COLO668 (cell line): ENCODE data around the gene SYNE2.

Experiments
- DNase-seq: peaks from one replicate; lab custom pipeline; 2025; ENCODE audit not compliant: unreplicated experiment; lab: John Stamatoyannopoulos, UW

The SYNE2 gene

GRCh38 chr14:63960926-63961567, 108.2 kb downstream of the SYNE2 start:
- no peak for DNase-seq

GRCh38 chr14:63962906-63963305, 110.1 kb downstream of the SYNE2 start:
- DNase-seq: no peak

DNA sequence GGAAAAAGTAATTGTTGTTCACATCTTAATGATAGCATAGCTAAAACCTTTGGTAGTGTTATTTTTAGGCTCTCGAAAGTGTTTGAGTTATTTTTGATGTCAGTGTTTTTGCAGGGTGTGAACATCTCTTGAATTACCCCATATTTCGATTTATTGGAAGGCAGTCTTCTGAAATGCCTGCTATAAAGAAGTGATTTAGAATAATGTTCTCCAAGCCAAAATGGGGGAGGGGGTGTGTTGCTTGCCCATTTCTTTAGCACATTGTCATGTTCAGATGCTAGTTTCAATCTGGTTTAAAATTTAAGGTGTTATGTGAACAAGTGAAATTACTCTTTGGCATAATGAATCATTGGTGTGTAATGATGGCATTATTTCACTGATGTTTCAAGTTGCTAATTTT, 110.6 kb downstream of the SYNE2 start:
- no peak for DNase-seq

GRCh38 chr14:63964113-63964512, 111.3 kb downstream of the SYNE2 start:
- DNase-seq: no peak

GRCh38 chr14:63966407-63966806, 113.6 kb downstream of the SYNE2 start:
- DNase-seq: no peak

GRCh38 chr14:63972323-63972932, 119.6 kb downstream of the SYNE2 start:
- no peak for DNase-seq

- DNase-seq: no peak
Measured at GRCh38 chr14:63974176-63974575, 121.4 kb downstream of the SYNE2 start.

DNA sequence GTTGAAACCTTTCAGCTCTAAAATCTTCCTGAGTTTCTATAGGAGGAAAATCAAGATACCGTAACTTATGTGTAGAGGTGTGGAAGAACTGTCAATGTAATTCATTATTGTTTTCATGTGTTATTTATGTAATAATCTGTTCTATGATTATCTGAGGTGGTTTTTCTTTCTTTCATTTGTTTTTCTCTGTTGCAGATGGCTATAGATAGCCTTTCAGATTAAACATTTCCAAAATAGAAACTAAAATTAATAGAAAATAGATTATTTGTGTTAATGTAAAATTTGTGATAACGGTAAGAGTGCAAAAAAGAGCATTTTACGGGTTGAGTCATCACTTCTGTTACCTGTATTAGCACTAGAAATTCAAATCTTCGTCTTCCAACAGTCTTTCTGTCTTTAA, 128.8 kb downstream of the SYNE2 start:
- DNase-seq: no peak

GRCh38 chr14:63982156-63982555, 129.4 kb downstream of the SYNE2 start:
- DNase-seq: no peak

DNA sequence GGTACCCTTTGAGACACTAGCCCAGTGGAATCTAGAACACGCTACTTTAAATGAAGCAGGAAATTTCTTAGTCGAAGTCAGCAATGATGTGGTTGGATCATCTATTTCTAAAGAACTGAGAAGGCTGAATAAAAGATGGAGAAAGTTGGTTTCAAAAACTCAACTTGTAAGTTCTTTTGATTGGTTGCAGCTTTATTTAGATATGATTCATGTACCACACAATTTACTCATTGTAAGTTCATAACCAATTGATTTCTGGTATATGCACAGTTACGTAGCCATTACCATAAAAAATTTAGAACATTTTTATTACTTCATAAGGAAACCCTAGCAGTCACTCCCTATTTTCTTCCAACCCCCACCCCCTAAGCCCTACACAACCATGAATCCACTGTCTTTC, 129.8 kb downstream of the SYNE2 start:
- no peak for DNase-seq

GRCh38 chr14:63986789-63987533, 134.2 kb downstream of the SYNE2 start:
- DNase-seq: no peak

DNA sequence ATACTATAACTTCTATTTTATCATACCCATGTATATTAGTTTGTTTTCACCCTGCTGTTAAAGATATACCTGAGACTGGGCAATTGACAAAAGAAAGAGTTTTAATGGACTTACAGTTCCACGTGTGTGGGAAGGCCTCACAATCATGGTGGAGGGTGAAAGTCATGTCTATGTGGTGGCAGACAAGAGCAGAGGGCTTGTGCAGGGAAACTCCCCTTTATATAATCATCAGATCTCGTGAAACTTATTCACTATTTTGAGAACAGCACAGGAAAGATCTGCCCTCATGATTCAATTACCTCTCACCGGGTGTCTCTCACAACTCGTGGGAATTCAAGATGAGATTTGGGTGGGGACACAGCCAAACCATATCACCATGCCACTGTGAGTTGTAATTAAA, 135.8 kb downstream of the SYNE2 start:
- DNase-seq: no peak

DNA sequence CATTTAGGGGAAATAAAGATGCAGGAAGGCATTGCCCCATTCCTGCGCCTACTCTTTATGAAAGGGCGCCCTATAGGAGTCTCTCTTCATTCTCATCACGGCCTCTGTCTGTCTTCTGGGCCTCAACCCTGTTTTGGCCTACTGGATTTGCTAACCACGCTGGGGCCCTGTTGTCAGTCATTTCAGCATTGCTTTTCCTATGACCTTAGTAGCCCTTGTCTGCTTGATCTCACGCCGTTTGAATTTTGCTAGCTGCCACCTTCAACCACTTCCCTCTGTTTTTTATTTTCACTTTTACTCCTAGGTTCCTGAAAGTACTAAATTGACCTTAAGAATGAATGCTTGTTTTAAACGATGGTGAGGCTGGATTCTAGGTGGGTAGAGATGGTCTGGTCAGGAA, 139.0 kb downstream of the SYNE2 start:
- no peak for DNase-seq

GRCh38 chr14:63992858-63993257, 140.1 kb downstream of the SYNE2 start:
- no peak for DNase-seq

GRCh38 chr14:63993992-63994391, 141.2 kb downstream of the SYNE2 start:
- DNase-seq: no peak

DNA sequence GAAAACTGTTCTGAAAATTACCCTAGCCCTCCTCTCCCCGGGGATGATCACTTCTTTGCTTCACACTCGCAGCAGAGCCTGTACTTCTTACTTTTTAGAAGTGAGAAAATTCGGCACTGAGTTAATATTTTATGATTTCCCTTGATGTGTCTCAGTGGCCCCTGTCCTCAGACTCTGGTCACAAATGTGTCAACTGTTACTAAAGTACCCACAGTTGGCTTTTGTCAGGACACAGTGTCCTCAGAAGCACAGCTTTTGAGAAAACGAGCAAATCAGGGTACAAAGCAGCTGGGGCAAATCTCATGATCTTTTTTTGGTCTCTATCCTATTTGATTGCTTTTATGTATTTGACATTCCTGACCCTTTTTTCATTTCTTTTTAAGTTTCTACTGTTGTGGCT, 142.5 kb downstream of the SYNE2 start:
- DNase-seq: no peak

- no peak for DNase-seq
Measured at GRCh38 chr14:63996016-63996415, 143.2 kb downstream of the SYNE2 start.

GRCh38 chr14:63996625-63997220, 143.9 kb downstream of the SYNE2 start:
- no peak for DNase-seq

- no peak for DNase-seq
Measured at GRCh38 chr14:64000749-64001148, 147.9 kb downstream of the SYNE2 start.

- DNase-seq: no peak
Measured at GRCh38 chr14:64005822-64006221, 153.0 kb downstream of the SYNE2 start.

- no peak for DNase-seq
Measured at GRCh38 chr14:64008016-64008415, 155.2 kb downstream of the SYNE2 start.

GRCh38 chr14:64012003-64012402, 159.2 kb downstream of the SYNE2 start:
- no peak for DNase-seq
